Upper lobe of left lung (tissue), 6 donors: ENCODE measurements around the gene NFIL3. TPM values are rescaled to one million over a fixed set of nuclear protein-coding genes. Genes with fewer than 3 reads are reported as not detected.

ENCODE experiments used
- ATAC-seq, 2 donors: fragments of 200-7000 bp; cut with Tn5 transposase; one replicate each; pipeline ENCODE4 v1.9.1; 2022; ENCODE audit warnings: mild to moderate bottlenecking in 2 of 2, moderate library complexity in 2 of 2; ENCODE audit not compliant: low FRiP score in 2 of 2
- DNase-seq, 2 donors: peaks; one replicate each; pipeline ENCODE4 v3.0.0-alpha.2; 2019 to 2020
- H3K27ac ChIP-seq, 4 donors: fragments of 200-600 bp; sonication (generic); one replicate each; pipeline ENCODE4 v1.5.1; 2016 to 2019
- H3K27me3 ChIP-seq, 4 donors: fragments of 200-600 bp; sonication (generic); one replicate each; pipeline ENCODE4 v1.5.1; 2017 to 2019
- H3K36me3 ChIP-seq, 4 donors: fragments of 200-600 bp; sonication (generic); one replicate each; pipeline ENCODE4 v1.5.1; 2016 to 2019
- H3K4me1 ChIP-seq, 4 donors: fragments of 200-600 bp; sonication (generic); one replicate each; pipeline ENCODE4 v1.5.1; 2018 to 2019
- H3K4me3 ChIP-seq, 4 donors: fragments of 200-600 bp; sonication (generic); one replicate each; pipeline ENCODE4 v1.5.1; 2017 to 2019; ENCODE audit warnings: mild to moderate bottlenecking in 2 of 4, moderate library complexity in 1 of 4
- H3K9me3 ChIP-seq, 4 donors: fragments of 200-600 bp; sonication (generic); one replicate each; pipeline ENCODE4 v1.5.1; 2018 to 2019
- CTCF ChIP-seq, 6 experiments: fragments of 450-650 bp in 4 of 6; fragments of 200-600 bp in 2 of 6; sonication (generic) in 2 of 6; IDR thresholded peaks; one replicate each; pipeline ENCODE4 v1.5.1; 2016 to 2019; ENCODE audit warnings: antibody characterized with exemption in 6 of 6
- EP300 ChIP-seq, 4 donors: sonication (generic); formaldehyde crosslinking; IDR thresholded peaks; one replicate each; pipeline ENCODE4 v1.5.1; 2017; ENCODE audit warnings: antibody characterized with exemption in 4 of 4, control low read depth in 2 of 4
- POLR2A ChIP-seq, 4 donors: fragments of 450-650 bp; IDR thresholded peaks; one replicate each; pipeline ENCODE4 v1.5.1; 2016 to 2017; ENCODE audit warnings: antibody characterized with exemption in 4 of 4, mild to moderate bottlenecking in 2 of 4
- POLR2AphosphoS5 ChIP-seq, 2 donors: sonication (generic); formaldehyde crosslinking; IDR thresholded peaks; one replicate each; pipeline ENCODE4 v1.5.1; 2017; ENCODE audit warnings: antibody characterized with exemption in 2 of 2
- WGBS, 2 donors: methylation state at CpG; one replicate each; pipeline ENCODE4 v1.1.5; 2017 to 2018; 5-methylcytosine and 5-hydroxymethylcytosine counted together
- total RNA-seq, 6 donors: library from RNA; depleted of rRNA in 4 of 6; stranded (reverse); fragments of >200 nt in 4 of 6; gene quantifications; one replicate each; pipeline versions ENCODE4 v1.1.0 to v1.2.1, GENCODE V29; 2016 to 2021
- donor health status: DM: no; HTN: no; CAD: no; lungs with moderate emphysema.
- donor health status: DM: no; HTN: yes; CAD: no; lungs with severe emphysema.

NFIL3 gene
- total RNA-seq, 6 donors from 2014 or later, result 14.7 to 41.3 (median 24.4) TPM

GRCh38 chr9:91419222-91420191, 4.1 kb downstream of the NFIL3 start:
- ATAC-seq, result peak; percentile 47 to 62
- H3K4me1 ChIP-seq, result peaks cover 25 to 64% (median 53%) of the 10 kb centered on the region in 4 donors
- H3K9me3 ChIP-seq, result no peaks in the 10 kb centered on the region
- 36 to 50% methylated on average over 10 of the region's 10 CpGs for WGBS, 2 donors
- H3K4me3 ChIP-seq, result no peak overlapping the region
- DNase-seq, result peak in 1 of 2 donors; percentile 91
- no peaks in the 10 kb centered on the region for H3K27me3 ChIP-seq
- peak overlapping the region; percentile 92 to 96 (median 93) for H3K27ac ChIP-seq
- H3K36me3 ChIP-seq, result no peaks in the 10 kb centered on the region
- TF ChIP-seq POLR2AphosphoS5 (IDR thresholded peaks at IDR 0.05) (peak; percentile 84 to 96), EP300 (IDR thresholded peaks at IDR 0.05) (peak in 1 of 4 donors; percentile 92), POLR2A (IDR thresholded peaks at IDR 0.05) (peak in 2 of 4 donors; percentile 7 to 56), CTCF (IDR thresholded peaks at IDR 0.05) (no peak)

DNA sequence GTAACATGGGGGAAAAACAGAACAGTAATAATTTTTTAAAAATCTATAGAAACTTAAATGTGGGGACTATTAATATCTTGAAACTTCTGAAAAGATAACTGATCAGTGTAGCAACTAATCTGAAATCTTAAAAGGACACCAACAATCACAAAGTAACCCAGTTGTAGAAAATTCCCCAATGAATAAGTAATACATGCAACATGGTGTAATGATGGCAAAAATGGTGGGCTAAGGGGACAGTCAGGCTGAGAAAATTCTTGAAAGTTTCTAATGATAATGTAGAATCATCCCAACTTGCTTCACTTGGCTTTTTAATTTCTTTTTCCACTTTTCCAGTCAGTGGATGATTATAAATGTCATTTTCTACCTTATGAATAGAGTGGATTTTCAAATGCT, 5.4 kb downstream of the NFIL3 start:
- Histone ChIP-seq H3K9me3 (no peaks in the 10 kb centered on the region), H3K27ac (peak overlapping the region in 1 of 4 donors; percentile 96), H3K36me3 (no peaks in the 10 kb centered on the region), H3K27me3 (no peaks in the 10 kb centered on the region), H3K4me3 (no peak overlapping the region), H3K4me1 (peaks cover 30 to 72% (median 54%) of the 10 kb centered on the region in 4 donors)
- DNase-seq (no peak), ATAC-seq (no peak)
- TF ChIP-seq CTCF (IDR thresholded peaks at IDR 0.05), result no peak
- no peak for TF ChIP-seq POLR2A (IDR thresholded peaks at IDR 0.05)
- TF ChIP-seq EP300 (IDR thresholded peaks at IDR 0.05), result no peak
- TF ChIP-seq POLR2AphosphoS5 (IDR thresholded peaks at IDR 0.05), result no peak

- Histone ChIP-seq H3K4me1 (peaks cover 31 to 74% (median 55%) of the 10 kb centered on the region in 4 donors), H3K27ac (peak overlapping the region in 1 of 4 donors; percentile 11), H3K36me3 (no peaks in the 10 kb centered on the region), H3K9me3 (no peaks in the 10 kb centered on the region), H3K27me3 (no peaks in the 10 kb centered on the region), H3K4me3 (no peak overlapping the region)
- TF ChIP-seq POLR2AphosphoS5 (IDR thresholded peaks at IDR 0.05), result no peak
- no peak for TF ChIP-seq POLR2A (IDR thresholded peaks at IDR 0.05)
- TF ChIP-seq EP300 (IDR thresholded peaks at IDR 0.05), result no peak
- TF ChIP-seq CTCF (IDR thresholded peaks at IDR 0.05), result no peak
- DNase-seq (no peak), ATAC-seq (no peak)
- WGBS, 2 donors, result 68 to 78% methylated on average over 9 of the region's 9 CpGs
These were observed 5.9 kb downstream of the NFIL3 start for GRCh38 chr9:91417602-91418214.

- Histone ChIP-seq H3K9me3 (no peaks in the 10 kb centered on the region), H3K36me3 (no peaks in the 10 kb centered on the region), H3K27me3 (no peaks in the 10 kb centered on the region), H3K4me3 (no peak overlapping the region), H3K27ac (peak overlapping the region in 1 of 4 donors; percentile 58), H3K4me1 (peaks cover 39 to 65% (median 54%) of the 10 kb centered on the region in 4 donors)
- ATAC-seq (no peak), DNase-seq (no peak)
- 61 to 82% methylated on average over 4 of the region's 4 CpGs for WGBS, 2 donors
- no peak for TF ChIP-seq POLR2A (IDR thresholded peaks at IDR 0.05)
- TF ChIP-seq CTCF (IDR thresholded peaks at IDR 0.05), result no peak
- TF ChIP-seq POLR2AphosphoS5 (IDR thresholded peaks at IDR 0.05), result no peak
- no peak for TF ChIP-seq EP300 (IDR thresholded peaks at IDR 0.05)
These were observed 7.4 kb downstream of the NFIL3 start for GRCh38 chr9:91416096-91416712.
